MM.1S (cell line): ENCODE data around the gene RGSL1.

Experiments
- EZH2 ChIP-seq: fragments of 300-600 bp; sonication (generic); optimal IDR thresholded peaks from 2 replicates; pipeline ENCODE3; 2017; ENCODE audit warnings: low read depth, mild to moderate bottlenecking, antibody characterized with exemption, low read length, mixed read lengths
- TF ChIP-seq, protein P1 (sequence below): fragments of 300-600 bp; sonication (generic); IDR thresholded peaks from 2 replicates; pipeline ENCODE4 v1.5.1; 2016; ENCODE audit warnings: antibody characterized with exemption, low read length, mixed read lengths

DNA sequence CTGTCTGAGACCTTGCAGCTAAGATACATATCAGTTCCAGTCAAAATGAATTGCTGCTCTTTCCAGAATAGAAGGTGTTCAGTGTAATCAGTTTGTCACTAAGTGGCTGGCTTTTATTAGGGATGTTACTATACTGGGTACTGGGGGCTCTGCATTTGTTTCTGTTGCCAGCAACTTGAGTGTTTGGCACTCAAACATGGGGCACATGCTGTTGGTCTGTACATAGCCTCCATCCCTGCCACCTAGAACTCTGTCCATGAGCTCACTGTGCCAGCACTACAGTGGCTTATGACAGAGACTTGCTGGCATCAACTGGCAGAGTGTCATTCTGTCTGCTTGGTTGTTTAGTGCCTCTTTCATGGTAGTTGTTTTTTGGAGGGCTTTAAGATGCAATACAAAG lies 45.1 kb downstream of the RGSL1 start:
- TF ChIP-seq, protein P1, sequence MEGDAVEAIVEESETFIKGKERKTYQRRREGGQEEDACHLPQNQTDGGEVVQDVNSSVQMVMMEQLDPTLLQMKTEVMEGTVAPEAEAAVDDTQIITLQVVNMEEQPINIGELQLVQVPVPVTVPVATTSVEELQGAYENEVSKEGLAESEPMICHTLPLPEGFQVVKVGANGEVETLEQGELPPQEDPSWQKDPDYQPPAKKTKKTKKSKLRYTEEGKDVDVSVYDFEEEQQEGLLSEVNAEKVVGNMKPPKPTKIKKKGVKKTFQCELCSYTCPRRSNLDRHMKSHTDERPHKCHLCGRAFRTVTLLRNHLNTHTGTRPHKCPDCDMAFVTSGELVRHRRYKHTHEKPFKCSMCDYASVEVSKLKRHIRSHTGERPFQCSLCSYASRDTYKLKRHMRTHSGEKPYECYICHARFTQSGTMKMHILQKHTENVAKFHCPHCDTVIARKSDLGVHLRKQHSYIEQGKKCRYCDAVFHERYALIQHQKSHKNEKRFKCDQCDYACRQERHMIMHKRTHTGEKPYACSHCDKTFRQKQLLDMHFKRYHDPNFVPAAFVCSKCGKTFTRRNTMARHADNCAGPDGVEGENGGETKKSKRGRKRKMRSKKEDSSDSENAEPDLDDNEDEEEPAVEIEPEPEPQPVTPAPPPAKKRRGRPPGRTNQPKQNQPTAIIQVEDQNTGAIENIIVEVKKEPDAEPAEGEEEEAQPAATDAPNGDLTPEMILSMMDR: no peak
- no peak for TF ChIP-seq EZH2
